Stimulated activated CD4-positive, alpha-beta T cell treated with anti-CD3 and anti-CD28 coated beads, TNF-alpha, amount 100 ng/mL, for 48 hours (primary cell): Measurements from ENCODE around the gene ADARB1.

Experiments
- DNase-seq, 3 donors: peaks; one replicate each; pipeline ENCODE4 v3.0.0-alpha.2; 2020; ENCODE audit warnings: low read depth in 3 of 3

The ADARB1 gene

DNA sequence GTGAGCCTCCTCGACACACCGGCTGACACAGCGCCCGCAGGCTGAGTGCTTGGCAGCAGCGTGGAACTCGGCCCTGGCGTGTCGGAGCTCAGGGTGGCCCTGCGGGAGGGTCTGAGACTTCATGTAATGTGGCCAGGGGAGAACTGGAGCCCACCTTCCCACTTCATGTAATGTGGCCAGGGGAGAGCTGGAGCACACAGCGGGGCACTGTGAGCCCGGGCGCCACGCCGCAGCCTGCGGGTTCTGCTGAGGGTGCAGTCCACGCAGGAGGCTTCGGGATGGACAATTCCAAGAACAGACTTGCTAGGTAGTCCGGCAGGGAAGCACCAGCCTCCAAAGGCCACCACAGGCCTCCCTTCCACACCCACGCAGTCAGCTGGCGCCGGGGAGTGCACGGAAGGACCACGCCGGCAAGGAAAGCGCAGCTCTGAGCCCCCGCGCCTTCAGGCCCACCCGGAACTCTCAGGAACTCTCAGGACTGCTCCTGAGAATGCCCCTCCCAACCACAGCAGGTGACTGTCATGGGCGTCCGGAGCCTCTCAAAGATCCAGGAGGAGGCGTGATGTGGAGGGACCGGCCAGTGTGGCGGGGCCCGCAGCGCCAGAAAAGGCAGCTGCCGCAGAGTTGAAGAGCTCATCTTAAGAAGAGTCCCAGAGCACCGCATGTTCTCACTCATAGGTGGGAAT lies 19.3 kb upstream of the ADARB1 start:
- no peak for DNase-seq

GRCh38 chr21:45055861-45056260 lies 18.5 kb upstream of the ADARB1 start:
- no peak for DNase-seq

DNA sequence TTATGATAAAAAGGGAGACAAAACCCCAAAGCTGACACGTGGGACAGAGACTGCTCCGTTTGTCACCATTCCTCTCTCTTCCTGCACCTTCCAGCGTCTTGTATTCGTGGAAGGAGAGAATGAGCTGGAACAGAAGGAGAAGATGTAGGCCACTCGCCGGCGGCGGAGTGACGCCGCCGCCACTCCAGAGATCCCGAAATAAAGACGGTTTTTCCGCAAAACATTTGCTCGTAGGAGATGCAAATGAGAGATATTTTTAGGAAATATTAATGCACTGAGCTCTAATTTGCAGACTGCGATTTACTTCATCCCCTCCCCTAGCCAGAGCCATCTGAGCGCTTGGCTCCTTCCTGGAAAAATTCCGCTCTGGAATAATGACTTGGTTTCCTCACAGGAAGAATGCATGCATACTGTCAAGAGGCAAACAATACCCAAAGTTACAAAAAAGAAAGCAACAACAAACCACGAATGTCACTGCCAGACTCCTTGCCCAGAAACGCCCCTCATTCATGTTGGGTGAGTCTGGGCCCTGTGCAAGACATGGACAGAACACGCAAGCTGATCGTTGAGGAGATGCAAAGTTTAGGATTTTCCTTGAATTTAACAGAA lies 18.0 kb upstream of the ADARB1 start:
- DNase-seq, result no peak

DNA sequence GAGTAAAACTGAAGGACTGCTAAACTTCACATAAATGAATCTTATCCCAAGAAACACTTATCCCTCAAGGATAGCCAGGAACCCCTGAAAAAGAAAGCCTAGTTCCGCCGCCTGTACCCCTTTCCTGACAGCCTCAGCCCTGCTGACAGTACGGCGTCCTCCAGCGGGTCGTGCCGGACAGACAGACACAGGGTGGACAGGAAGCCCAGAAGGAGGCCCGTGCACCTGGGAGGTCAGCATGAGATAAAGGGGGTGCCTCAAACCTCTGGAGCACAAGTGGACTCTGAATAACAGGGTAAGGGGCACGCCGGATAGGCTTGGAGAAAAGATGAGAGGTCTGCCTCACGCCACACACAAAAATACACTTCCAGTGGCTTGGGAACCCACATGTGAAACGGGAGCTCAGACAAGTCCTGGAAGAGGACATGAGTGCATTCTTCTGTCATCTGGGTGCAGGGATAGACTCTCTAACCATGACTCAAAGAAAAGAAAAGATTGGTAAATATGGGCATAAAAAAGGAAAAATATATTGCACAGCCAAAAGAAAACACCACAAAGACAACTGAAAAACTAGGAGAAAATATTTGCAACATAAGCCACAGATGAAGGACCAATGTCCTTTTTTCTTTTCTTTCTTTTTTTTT lies 17.3 kb upstream of the ADARB1 start:
- no peak for DNase-seq

DNA sequence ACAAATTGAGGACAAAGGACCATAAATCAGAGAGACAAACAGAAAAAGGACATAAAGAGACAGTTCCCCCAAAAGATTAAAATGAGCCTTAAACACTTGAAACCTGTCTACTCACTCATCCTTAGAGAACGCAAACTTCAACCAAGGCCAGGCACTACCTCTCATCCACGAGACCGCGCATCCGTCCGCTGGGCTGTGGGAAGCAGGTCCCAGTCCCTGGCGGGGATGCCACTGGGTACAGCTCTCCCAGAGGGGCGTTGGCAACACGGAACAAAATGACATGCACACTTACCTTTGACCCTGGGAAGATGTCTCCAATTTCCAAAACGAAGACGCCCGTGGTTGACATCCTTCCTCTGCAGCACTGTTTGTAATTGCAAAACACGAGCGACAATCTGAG lies 16.5 kb upstream of the ADARB1 start:
- DNase-seq, result no peak

DNA sequence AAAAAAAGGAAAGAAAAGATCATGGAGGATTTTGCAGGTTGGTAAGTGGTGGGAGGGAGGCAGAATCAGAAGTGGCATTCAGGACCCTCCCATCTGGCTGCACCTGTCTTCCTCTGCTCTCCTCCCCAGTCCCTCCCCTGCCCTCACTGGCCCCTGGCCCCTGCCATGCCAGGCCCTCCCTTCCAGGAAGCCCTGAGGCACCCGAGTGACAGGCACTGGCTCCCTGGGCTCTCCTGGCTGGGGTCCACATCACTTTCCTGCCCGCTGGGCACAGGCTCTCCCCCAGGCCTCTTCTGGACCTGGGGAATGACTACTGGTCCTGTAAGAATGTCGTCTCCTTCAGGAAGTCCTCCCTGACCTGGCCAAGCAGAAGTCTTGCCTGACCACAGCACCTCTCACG lies 15.3 kb upstream of the ADARB1 start:
- DNase-seq, result no peak

GRCh38 chr21:45060089-45060488 lies 14.3 kb upstream of the ADARB1 start:
- no peak for DNase-seq

- no peak for DNase-seq
Observed at GRCh38 chr21:45060675-45061311, 13.6 kb upstream of the ADARB1 start.

- no peak for DNase-seq
Observed at GRCh38 chr21:45064091-45064490, 10.3 kb upstream of the ADARB1 start.

- DNase-seq, result no peak
Observed at GRCh38 chr21:45064618-45065399, 9.6 kb upstream of the ADARB1 start.

DNA sequence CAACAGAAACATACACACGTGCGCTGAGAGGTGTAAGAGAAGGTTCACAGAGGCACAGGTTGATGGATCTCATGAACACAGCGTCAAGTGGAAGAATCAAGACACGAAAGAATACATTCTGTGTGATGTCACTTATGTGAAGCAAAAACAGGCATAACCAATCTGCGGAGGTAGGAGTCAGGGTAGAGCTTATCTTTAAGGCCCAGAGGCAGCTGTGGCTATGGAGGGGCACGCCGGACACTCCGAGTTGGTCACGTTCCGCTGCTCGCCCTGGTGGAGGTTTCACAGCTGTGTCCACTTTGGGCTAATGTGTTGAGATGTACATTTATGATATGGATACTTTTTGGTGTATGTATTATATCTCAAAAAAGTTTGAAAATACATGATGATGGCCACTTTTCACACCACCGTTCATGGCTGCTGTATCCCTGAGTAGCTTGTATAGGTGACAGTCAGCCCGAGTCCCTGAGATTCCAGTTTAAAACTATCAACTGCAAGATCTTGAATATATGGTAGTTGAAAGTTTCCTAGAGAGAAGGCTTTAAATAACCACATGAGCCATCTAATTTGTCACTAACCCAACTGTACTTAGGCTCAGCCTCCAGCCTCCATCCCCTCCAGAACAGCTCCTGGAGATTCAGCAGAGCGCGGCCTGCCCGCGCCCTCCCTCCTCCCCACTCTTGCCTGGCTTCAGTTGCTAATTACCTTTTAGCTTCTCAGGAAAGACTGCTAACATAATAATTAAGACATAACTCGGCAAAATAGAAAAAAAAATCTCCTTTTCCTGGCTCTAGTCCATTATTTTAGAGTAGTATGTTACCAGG lies 6.7 kb upstream of the ADARB1 start:
- DNase-seq, result no peak

DNA sequence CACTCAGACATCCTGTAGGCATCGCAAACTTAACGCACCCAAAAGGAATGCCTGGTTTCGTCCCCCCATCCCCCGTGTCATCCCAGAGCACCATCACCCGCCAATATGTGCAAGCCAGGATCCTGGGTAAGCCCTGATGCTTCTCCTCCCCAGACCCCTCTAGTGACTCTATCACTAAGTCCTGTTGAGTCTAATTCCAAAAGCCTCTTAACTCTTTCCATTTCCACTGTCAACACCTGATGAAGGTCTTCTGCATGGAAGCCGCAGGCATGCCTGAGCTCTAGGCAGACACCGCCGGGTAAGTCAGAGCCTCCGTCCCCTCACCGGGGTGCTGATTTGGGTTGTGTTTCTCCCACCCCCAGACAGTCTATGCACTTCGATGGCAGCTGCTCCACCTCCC lies 5.3 kb upstream of the ADARB1 start:
- no peak for DNase-seq

- no peak for DNase-seq
Observed at GRCh38 chr21:45069711-45070110, 4.7 kb upstream of the ADARB1 start.

DNA sequence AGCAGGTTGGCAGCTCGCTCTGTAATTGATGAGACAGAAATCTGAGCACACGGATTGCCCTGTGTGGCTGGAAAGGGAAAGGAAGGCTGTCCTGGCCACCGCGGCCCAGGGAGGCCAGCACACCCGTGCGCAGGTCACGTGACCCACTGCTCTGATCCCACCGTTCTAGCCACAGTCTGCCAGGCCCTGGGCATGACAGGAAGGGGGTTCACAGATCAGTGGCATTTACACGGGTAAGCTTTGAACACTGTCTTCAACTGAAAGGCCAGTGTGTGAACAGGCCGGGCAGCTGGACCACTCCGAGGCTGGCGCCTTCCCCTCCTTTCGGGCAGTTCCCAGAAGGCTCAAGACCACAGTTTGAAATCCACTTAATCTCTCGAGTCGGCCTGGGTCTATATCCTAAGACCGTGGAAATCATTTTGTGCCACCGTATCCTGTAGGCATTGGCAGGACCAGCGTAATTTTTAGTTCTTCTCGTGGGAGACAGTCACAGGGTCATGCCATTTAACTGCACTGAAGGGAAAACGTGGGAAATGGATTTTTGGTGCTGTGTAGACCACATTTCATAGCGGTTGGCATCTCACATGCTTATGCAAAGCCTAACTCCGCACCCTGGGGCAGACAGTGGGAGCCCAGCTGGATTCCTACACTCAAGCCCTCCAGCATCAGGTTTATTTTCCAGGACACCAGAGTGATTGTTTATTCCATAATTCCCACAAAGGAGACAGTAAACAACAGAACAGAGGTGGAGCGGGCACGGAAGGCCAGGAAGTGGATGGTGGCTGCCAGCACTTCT lies 3.1 kb upstream of the ADARB1 start:
- no peak for DNase-seq

DNA sequence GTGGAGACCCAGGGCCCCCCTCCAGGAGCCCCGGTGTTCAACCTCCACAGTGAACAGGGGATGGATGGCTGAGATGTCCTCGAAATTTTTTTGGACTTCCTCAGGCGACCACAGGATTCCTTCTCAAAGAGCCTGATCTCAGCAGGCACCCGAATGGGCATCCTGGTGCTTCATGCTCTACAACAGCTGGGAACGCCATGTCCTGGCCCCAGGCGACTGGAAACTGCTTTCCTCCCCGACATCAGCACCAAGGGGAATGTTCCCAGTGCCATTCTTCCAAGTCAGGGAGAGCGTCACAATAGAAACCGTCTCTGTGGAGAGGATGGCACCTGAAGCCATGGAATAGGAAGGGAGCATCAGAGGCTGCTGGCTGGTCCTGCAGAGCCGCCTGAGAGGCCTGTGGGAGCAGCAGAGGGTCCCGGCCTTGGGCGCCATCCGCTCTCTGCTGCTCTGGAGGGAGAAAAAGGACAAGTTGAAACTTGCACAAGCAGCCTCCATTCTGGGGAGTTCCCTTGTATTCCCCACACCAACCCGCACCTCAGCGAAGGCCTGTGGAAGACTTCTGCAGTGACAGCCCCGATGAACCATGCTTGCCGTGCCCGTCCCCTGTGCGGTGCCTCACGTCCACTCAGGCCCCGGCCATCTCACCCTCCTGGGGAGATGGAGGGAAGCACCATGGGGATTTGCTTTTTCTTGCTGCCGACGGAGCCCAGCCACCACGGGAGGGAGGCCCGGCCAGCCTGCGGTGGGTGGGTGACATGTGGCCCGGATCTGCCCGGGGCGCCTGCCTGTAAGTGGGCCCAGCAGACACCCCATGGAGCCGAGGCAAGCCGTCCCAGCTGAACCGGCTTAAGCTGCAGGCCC lies 2.3 kb upstream of the ADARB1 start:
- no peak for DNase-seq

- DNase-seq, result no peak
Observed at GRCh38 chr21:45072738-45073300, 1.6 kb upstream of the ADARB1 start.

DNA sequence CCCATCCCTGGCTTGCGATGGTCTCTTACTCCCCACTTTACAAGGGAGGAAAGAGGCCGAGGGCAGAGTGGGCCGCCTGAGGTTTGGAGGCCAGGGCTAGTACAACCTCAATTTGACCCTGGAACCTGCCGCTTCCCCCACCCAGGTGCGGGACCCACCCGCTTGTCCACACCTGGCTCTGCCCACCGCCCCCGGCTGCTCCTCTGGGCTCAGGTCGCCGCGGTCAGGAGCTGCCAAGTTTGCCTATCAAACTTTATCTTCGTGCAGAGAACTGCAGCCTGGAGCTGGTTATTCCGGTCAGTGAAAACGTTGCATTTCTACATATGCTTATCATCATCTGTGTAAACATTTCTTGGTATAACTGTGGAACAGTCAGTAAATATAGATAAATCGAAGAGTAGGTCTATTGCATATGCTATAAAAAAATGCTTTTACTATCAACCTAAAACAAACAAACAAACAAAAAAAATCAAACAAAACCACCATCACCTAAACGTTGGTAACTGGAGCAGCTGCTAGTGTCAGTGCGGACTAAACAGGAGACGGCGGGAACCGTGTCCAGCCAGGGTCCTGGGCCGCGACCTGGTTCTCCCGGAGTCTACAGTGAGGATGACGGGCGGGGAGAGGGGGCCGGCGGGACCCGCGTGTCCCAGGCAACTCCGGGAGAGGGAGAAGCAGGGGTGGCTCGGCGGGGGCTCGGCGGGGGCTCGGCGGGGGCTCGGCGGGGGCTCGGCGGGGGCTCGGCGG lies 906 bp upstream of the ADARB1 start:
- DNase-seq, result no peak
